GM18520 (cell line): ENCODE measurements around the gene TMEM41A.
"Not testable (repeated sequence)": the region's sequence is repeated elsewhere in the genome, so short reads cannot be mapped to it uniquely, and the experiment has no call there.

Experiments used
- ATAC-seq: cut with Tn5 transposase; IDR thresholded peaks from one replicate; pipeline ENCODE4 v1.9.1; 2021; ENCODE audit not compliant: unreplicated experiment

The TMEM41A gene

GRCh38 chr3:185489462-185489861, 9.4 kb downstream of the TMEM41A start:
- ATAC-seq = no peak

DNA sequence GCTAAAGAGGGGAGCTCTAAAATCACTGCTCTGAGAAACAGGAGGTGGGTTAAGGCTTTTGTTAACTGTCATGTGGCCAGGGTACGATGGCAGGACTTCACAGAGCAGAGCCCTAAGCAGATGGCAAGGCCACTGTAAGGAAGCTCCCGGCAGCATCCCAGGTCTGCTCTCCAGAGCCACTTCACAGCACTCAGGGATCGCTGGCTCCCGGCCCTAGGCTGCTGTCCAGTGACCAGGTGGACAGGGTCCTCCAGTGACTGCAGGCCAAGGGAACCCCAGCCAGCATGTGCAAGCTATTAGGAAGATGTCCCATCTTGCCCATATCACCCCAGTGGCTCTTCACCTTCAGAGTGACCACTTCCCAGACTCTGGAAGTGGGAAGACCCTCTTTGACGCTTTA, 10.4 kb downstream of the TMEM41A start:
- ATAC-seq = no peak

DNA sequence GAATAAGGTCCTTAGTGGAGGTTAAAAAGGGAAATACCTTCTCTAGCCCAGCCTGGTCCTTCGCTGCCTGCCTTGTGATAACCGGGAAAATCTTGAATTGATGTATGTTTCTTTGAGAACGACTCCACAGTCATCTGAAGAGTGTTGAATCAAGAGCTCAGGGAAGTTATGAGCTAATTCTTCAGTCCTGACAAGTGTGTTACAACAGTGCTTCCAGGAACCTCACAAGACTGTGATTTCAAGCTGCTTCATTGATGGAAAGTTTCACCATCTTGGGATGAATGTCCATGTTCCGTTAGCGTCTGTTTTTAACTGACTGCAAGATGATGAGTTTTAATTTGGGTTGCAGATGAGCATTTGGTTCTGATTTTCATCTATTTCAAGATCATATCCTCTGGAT, 12.4 kb downstream of the TMEM41A start:
- no peak for ATAC-seq

GRCh38 chr3:185484296-185484695, 14.5 kb downstream of the TMEM41A start:
- ATAC-seq = no peak

DNA sequence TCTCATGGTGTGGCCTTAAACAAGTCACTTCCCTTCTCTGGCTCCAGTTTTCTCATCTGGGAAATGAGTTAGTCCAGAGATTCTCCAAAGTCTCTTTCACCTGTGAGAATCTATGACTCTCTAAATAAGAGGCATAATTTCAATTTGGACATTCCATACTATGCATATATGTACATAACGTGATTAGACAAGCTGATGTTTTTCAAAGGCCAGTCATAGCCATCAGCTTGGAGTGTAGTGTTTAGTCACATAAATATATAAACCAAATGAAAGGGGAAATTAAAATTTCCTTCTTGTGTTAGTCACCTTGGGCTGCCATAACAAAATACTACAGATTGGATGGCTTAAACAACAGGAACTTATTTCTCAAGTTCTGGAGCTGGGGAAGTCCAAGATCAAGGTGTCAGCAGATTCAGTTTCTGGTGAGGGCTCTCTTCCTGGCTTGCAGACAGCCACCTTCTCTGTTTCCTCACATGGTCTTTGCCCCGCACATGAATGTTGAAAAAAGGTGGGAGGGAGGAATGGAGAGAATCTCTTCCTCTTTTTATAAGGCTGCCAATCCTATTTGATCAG, 19.4 kb downstream of the TMEM41A start:
- no peak for ATAC-seq

GRCh38 chr3:185477316-185477715, 21.5 kb downstream of the TMEM41A start:
- ATAC-seq = no peak

- ATAC-seq = not testable (repeated sequence)
Measured at GRCh38 chr3:185474922-185475321, 23.9 kb downstream of the TMEM41A start.

GRCh38 chr3:185473290-185473815, 25.5 kb downstream of the TMEM41A start:
- ATAC-seq = no peak

GRCh38 chr3:185470323-185470722, 28.5 kb downstream of the TMEM41A start:
- no peak for ATAC-seq

- no peak for ATAC-seq
Measured at GRCh38 chr3:185469542-185469941, 29.3 kb downstream of the TMEM41A start.

DNA sequence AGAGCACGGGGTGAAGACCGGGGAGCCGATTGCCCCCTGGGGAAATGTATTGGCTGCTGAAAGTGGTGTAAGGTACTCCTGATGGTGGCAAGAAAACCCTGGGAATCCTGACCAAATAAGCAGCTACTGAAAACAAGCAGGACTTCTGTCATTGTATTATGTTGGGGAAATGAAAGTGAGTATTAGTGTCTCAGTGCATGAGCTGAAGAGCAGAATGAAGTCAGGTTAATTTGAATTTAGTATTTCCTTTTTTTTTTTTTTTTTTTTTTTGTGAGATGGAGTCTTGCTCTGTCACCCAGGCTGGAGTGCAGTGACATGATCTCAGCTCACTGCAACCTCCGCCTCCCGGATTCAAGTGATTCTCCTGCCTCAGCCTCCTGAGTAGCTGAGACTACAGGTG, 32.7 kb downstream of the TMEM41A start:
- ATAC-seq = not testable (repeated sequence)

- no peak for ATAC-seq
Measured at GRCh38 chr3:185465471-185465870, 33.4 kb downstream of the TMEM41A start.

GRCh38 chr3:185460719-185461350, 38.0 kb downstream of the TMEM41A start:
- no peak for ATAC-seq

DNA sequence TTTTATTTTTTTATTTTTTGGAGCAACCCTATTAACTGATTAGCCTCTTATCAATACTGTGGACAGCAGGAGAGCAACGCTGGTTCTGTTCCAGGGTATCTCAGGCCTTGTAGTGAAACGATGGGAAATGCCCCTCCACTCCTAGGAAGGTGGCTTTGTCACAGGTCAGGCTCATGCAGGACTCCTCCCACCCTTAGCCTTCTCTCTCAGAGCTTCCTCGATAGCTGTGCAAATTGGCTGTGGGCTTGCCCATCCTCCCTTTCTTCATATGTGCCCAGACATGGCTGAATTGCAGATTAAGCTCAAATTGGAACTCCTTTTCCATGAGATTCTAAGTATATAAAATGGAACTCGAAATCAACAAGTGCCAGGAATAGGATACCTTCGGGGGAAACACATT, 38.5 kb downstream of the TMEM41A start:
- no peak for ATAC-seq

GRCh38 chr3:185457376-185457775, 41.5 kb downstream of the TMEM41A start:
- no peak for ATAC-seq

GRCh38 chr3:185451432-185451831, 47.4 kb downstream of the TMEM41A start:
- ATAC-seq = not testable (repeated sequence)

DNA sequence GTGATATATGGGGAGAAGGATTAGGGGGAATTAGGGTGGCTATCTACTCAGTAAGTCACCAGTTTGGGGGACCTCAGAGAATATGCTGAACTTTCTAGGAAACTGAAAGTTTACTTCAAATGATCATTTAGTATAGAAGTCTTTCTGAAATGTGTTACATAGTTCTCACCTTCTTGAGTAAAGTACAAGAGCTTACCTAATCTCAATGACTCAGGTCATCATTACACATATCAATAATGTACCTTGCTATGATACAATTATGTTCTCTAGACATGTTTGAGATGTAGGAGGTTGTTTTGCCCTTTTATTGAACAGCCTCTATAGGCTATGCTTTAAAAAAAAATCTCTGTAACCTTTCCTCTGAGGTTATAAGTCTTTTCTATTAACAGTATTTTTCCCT, 50.7 kb downstream of the TMEM41A start:
- no peak for ATAC-seq

- ATAC-seq = no peak
Measured at GRCh38 chr3:185444329-185444728, 54.5 kb downstream of the TMEM41A start.

GRCh38 chr3:185442031-185442430, 56.8 kb downstream of the TMEM41A start:
- ATAC-seq = no peak

DNA sequence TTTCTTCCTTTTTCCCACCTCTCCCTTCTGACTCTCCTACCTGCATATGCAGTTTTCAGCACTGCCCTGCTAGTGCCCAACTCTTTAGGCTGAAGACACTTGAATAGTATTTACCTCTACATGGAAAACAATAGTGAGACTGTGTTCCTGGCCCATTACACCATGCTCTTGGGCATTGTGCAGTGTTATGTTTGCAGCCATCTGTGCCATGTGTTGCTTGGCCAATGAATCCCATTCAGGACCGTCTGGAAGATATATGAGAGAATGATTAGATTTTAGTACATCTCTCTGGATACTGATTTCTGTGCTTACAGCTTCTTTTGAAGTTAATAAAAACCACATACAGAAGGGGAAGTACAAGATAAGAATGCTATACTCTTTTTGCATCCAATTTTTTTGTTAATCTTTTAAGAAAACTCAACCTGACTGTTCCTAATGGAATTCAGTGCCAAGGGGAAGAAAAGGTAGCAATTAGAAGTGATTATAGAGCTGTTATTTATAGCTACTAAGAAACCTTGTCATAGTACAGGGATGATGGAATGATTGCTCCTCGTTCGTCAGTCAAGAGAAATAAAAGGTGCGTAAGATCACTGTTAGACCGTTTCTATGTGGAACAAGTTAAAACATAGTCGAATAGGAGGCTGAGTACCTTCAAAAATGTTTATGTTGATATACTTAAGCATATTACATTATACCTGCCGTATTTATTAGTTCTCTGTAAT, 58.9 kb downstream of the TMEM41A start:
- ATAC-seq = no peak
